DMS79 treated with DMSO at 0.1 percent for 48 hours (cell line): ENCODE results near the gene SFSWAP.
"Not testable (repeated sequence)": the region's sequence is repeated elsewhere in the genome, so short reads cannot be mapped to it uniquely, and the experiment has no call there.

ENCODE experiments used
- DNase-seq: peaks from one replicate; lab custom pipeline; 2025; lab: John Stamatoyannopoulos, UW

Gene SFSWAP

GRCh38 chr12:131710464-131711457 lies at the start of gene SFSWAP:
TSS of gene SFSWAP (plus strand) at chr12:131711090. CDS start at chr12:131711230, 140 bp downstream.
- peak; percentile 78 for DNase-seq

GRCh38 chr12:131661170-131661985 lies 49.5 kb upstream of the SFSWAP start:
- DNase-seq = not testable (repeated sequence)

- not testable (repeated sequence) for DNase-seq
Observed at GRCh38 chr12:131661986-131662288, 49.0 kb upstream of the SFSWAP start.

GRCh38 chr12:131662346-131662745 lies 48.5 kb upstream of the SFSWAP start:
- not testable (repeated sequence) for DNase-seq

GRCh38 chr12:131665666-131666065 lies 45.2 kb upstream of the SFSWAP start:
- not testable (repeated sequence) for DNase-seq

- DNase-seq = not testable (repeated sequence)
Observed at GRCh38 chr12:131666486-131666885, 44.4 kb upstream of the SFSWAP start.

GRCh38 chr12:131666978-131667601 lies 43.8 kb upstream of the SFSWAP start:
- not testable (repeated sequence) for DNase-seq

GRCh38 chr12:131671276-131671675 lies 39.6 kb upstream of the SFSWAP start:
- no peak for DNase-seq

GRCh38 chr12:131671871-131672270 lies 39.0 kb upstream of the SFSWAP start:
- no peak for DNase-seq

GRCh38 chr12:131672311-131672940 lies 38.5 kb upstream of the SFSWAP start:
- no peak for DNase-seq

GRCh38 chr12:131672941-131673887 lies 37.7 kb upstream of the SFSWAP start:
- no peak for DNase-seq

- no peak for DNase-seq
Observed at GRCh38 chr12:131673888-131674257, 37.0 kb upstream of the SFSWAP start.

- DNase-seq = no peak
Observed at GRCh38 chr12:131674373-131674772, 36.5 kb upstream of the SFSWAP start.

- DNase-seq = no peak
Observed at GRCh38 chr12:131675126-131676080, 35.5 kb upstream of the SFSWAP start.

GRCh38 chr12:131676544-131676943 lies 34.3 kb upstream of the SFSWAP start:
- no peak for DNase-seq

GRCh38 chr12:131677067-131677466 lies 33.8 kb upstream of the SFSWAP start:
- not testable (repeated sequence) for DNase-seq

GRCh38 chr12:131677699-131678098 lies 33.2 kb upstream of the SFSWAP start:
- DNase-seq = peak; percentile 7

GRCh38 chr12:131678389-131679181 lies 32.3 kb upstream of the SFSWAP start:
- DNase-seq = peak; percentile 47

GRCh38 chr12:131679186-131679585 lies 31.7 kb upstream of the SFSWAP start:
- DNase-seq = not testable (repeated sequence)
